ENCODE results near the gene ASTN2.

ASTN2 gene

DNA sequence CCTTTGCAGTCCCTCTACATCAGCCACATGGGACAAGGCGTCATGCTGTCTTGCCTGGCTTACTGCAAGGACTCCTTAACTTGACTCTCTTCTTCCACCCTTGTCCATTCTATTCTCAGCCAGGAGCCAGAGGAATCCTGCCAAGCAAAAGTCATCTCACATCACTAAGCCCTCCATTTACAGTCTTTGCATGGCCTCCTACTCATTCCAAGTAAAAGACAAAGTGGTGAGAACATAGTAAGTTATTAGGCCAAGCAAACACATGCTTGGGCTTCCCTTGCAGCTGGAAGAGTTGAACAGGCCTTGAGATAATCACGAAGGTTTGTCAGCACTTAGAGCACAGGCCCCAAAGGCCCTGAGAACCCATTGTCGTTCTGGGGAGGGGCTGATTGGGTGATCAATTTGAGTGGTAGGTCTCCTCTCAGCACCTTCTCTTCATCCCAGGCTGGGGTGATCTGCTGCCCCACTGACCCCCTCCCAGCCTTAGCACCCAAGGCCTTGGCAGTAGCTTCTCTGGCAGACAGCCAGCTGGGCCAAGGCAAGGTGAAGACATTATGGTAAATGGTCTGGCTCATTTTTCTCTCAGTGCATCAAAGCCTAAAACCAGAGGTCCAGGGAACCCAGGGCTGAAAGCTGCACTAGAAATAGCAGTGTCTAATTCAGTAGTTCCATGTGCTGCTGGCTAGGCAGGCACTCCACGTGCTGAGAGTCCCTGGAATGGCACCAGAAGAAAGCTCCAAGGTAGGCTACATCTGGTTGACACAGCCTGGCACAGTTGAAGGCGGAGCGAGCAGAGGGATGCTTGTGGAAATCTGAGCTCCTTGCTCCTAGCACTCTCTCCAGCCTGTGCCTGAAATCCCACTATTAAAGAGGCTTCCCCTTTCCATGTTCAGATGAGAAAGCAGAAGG lies 121.4 kb downstream of the ASTN2 start:
- DNase-seq = no peak

DNA sequence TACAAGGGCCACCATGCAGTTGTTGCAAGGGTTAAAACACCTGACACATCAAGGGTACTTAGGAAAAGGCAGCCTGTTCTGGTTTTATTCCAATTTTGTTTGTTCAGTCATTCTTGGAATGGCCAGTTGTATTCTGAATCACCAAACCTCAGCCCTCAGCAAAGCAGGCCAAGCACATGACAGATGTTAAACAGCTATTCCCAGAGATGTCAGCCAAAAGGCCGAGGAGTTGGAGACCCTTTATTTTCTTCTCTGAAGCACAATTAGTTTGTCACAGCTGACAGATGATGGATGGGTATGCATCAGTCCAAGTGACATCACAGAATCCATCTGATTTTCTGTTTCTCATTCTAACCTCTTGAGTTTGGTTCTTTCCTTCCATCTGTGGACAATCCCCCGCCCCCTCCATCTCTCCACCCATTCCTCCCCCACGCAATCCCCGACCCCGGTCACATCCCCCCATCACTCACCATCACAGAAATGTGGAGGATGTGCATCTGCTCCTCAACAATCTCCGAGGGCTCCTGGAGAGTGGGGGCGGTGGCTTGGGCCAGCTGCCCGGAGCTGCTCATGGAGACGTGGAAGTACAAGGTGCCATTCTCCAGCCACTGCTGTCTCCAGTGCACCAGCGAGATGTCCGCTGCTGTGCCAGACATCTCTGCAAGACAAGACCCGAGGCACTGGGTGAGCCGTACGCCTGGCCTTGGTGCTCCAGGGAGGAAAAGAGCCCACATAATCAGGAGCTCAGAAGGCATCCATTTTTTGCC lies 123.8 kb downstream of the ASTN2 start:
- no peak for DNase-seq

DNA sequence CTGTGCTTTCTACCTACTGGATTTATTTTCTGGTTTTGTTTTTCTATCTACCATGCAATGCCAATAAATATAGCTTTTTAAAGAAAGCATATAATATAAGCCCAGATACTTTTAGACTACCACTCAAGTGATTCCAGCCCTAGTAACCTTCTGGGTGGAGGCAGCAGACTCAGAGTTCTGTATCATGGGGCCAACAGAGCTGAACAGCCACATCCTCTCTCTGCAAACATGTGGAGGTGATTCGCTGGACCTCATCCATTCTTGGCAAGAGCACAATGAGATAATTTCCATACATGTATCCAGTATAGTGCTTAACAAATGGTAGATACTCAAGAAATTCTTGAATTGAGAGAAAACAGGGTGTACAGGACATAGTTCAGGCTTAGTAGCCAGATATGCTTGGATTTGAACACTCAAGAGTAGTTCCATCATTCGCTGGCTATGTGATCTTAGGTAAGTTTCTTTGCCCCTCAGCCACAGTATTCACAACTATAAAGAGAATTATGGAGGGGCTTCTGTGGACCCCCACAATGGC lies 124.5 kb downstream of the ASTN2 start:
- DNase-seq = no peak

DNA sequence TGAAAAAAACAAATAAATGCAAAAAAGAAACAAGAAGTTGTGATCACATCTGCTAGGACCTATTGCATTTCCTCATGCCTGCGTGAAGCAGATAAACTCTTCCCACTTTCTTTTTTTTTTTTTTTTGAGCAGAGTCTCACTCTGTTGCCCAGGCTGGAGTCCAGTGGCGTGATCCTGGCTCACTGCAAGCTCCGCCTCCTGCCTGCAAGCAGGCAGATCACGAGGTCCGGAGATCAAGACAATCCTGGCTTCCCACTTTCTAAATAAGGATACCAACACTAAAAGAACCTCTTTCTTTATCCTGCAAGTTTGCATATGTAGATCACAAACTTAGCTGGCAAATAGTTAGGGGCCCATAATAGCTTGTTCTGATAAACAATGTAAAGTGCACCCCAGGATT lies 128.6 kb downstream of the ASTN2 start:
- DNase-seq = no peak

DNA sequence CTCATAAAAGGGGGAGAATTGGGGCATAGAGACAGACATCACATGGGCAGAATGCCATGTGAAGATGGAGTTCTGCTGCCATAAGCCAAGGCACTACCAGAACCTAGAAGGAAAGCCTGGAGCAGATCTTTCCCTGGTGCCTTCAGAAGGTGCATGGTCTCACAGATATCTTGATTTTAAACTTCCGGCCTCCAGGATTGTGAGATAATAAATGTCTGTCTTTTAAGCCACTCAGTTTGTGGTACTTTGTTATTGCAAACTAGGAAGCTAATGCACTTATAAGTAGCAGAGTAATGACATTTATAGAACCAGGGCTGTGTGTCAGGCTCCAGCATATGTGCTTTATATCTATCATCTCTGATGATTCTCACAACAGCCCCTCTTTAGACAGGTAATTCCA lies 130.4 kb downstream of the ASTN2 start:
- no peak for DNase-seq

DNA sequence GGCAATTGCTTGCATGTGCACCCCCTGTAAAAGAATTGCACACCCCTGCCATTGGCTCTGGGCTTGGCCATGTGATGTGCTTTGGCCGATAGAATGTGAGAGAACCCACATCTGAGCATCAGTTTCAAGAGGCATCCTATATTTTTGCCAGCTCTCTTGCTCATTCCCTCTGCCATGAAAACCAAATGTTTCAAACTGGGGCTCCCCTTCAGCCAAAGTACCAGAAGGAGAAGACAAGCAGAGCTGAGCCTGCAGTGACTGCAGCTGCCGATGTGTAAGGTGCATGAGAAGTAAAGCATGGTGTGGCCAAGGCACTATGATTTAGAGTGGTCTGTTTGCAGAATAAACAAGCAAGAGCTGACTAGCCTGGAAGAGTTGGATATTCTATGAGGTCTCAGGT lies 132.3 kb downstream of the ASTN2 start:
- DNase-seq = no peak

DNA sequence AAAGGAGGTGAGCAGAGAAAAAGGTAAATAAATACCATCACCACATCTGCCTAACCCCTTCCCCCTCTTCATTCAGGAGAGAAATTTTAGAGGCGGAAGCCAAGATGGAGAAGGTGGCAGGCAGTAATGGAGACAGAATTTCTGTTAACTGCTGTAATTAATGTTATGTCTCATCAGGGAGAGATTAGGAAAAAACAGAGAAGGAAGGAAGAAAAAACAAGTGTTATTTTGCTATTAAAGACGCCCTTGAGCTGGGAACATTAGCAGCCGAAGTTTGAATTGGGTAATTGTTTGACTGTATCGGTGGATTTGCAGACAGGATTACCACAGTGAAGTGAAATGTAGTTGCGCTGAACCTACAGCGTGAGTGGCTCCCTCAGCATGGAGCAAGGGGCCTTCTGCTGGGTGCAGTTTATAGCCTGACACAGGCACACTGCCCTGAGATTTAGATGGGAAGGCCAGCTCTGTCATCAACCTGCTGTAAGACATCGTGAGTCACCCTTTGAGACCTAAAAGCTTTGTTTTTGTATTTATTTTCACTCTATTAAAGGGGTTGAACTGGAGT lies 136.3 kb downstream of the ASTN2 start:
- DNase-seq = no peak

DNA sequence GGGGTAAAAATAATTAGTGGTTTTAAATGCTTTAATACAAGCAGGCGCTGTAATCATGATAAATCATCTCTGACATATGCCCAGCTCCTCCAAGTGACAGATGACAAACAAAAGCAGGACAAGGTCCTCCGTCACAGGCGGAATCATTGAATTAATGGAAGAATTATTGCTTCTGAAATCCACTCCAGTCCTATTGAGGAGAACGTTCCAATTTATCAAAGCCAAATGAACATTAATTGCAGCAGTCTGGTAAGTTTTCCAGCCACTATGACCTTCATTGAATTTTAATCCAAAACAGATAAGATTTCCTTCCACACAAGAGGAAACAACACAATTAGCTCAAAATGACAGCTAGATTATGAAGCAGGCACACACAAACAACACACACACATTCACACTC lies 136.8 kb downstream of the ASTN2 start:
- DNase-seq = no peak

DNA sequence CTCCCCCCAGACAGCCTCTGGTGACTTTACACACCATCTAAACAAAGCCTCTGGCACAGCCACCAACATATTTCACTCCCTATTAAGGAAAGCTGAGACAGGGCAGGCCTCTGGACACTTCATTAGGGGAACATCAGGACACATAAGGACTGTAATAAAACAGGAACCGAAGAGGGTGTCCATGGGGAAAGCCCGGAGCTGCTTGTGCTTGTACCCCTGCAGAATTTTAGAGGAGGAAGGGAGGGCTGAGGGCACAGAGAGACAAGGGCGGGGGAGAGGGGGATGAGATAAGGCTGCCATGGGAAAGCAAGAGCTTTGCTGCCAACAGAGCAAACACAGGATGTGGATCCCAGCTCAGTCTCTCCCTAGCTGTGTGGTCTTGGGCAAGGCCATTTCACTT lies 138.4 kb downstream of the ASTN2 start:
- no peak for DNase-seq

DNA sequence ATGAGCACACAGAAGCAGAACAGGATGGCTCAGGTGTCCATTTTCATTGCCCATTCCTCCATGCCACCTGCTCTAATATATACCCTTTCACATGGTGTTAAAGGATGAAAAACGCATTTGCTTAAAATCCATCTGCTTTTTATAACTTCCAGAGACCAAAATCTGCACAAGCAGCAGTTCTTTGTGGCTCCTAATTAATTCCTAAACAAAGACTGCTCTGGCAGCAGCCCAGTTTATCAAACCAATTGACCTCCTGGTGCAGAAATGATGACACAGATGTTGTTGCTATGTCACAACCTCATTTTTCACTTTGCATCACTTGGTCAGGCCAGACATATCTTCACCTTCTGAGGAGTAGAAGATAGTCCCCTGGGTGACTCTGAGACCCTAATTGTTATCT lies 141.2 kb downstream of the ASTN2 start:
- DNase-seq = no peak

DNA sequence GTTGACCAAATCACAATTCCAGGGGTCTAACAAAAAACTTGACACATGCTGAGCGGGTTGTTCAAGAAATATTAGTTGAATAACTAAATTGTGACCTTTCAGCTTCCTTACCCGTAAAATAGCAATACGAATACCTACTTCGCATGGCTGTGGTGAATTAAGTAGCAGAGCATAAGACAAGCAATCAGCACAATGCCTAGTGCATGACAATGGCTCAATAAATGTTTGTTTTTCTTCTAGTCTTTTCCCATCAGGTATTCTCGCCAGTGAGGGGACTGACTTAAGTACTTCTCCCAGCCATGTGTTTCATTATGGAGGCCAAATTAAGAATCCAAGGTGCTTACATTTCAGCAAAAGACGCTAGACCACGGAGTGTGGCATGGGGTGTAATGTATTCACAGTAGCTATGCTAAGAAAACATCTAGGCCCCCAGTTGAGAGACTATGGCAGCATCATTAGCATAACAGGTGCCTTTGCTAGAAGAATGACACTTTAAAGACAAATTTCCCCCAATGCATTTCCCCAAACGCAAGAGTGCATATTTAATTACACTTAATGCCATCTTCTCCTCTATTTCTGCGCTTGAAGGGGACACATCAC lies 145.9 kb downstream of the ASTN2 start:
- DNase-seq = no peak

DNA sequence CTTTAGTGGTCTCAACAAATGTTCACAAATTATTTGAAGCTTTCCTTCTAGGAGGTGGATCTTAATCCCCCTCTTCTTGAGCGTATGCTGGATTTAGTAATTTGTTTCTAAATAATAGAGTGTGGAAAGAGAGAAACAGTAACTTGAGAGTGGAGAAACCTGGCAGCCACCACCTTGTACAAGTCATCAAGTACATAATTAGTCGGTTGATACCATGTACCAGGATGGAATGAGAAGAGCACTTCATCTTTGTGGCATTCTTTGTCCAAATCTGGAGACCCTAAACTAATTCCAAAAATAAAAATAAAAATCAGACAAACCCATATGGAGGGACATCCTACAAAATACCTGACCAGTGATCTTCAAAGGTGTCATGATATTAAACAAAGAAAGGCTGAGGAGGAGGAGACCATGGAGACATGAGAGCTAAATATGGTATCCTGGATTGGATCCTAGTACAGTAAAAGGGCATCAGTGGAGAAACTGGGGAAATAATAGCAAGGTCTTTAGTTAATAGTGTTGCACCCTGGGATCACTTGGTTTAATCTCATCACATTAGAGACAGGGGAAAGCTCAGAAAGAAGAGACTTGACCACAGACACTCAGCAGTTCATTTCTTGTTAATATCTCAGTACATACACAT lies 147.9 kb downstream of the ASTN2 start:
- no peak for DNase-seq

DNA sequence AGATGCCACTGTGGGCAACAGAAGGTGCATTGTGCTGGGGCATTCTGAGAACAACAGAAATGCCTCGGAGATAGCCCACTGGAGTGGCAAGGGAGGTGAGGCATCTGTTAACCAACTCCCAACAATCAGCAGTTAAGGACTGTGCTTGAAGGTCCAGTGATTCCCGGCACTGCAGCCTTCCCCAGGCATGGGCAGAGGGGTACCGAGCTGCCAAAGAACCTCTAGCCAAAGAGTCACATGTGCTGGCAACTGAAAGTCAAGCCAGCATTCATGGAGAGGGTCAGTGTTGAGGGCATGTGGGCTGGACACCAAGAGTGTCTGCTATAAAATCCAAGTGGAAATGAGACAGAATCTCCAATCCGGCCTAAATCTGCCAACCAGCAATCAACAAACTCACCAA lies 149.6 kb downstream of the ASTN2 start:
- no peak for DNase-seq

DNA sequence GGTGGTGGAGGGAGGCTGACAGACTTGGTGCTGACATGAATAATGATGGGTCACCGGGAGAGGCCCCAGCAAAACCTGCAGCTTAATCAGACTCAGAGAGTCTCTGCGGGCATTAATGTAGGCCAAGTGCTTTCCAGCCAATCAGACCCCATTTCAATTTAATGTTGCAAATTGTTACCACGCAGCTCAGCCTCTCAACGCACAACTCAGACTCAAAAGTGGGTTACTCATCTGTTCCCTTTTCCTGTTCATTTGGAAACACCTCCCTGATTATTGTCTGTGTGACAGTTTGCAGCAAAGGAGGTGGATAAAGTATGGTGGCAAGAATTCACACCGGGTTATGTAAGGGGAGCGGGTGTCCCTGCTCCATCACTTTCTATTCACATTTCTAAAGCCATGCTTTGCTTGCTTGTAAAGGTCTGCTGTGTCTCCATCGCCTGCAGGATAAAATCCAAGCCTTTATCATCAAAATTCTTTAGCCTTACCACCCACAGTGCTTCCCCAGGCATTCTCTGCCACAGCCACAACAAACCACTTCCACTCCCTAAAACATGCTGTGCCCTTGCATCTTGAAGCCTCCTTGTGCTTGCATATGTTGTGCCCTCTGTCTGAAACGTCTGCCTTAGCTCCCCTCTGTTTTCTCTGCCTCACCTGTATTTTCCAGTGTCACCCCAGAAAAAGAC lies 156.5 kb downstream of the ASTN2 start:
- DNase-seq = peak; percentile 3

DNA sequence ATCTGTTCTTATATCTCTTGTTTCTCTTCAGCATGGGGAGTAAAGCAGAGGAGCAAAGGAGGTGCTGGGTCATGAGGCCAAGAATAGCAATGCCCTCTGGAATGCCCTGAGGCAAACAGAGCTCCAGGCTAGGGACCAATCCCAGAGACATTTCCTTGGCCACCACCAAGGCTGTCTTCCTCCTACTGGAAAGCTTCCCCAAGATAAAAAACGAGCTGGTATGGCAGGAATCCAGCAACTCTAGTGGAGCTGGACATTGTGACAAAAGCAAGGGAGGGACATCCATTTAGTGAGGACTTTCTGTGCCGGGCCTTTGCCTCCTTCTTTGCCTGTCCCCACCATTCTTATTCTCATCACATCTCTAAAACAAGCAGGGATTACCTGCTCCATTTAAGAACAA lies 161.6 kb downstream of the ASTN2 start:
- no peak for DNase-seq

DNA sequence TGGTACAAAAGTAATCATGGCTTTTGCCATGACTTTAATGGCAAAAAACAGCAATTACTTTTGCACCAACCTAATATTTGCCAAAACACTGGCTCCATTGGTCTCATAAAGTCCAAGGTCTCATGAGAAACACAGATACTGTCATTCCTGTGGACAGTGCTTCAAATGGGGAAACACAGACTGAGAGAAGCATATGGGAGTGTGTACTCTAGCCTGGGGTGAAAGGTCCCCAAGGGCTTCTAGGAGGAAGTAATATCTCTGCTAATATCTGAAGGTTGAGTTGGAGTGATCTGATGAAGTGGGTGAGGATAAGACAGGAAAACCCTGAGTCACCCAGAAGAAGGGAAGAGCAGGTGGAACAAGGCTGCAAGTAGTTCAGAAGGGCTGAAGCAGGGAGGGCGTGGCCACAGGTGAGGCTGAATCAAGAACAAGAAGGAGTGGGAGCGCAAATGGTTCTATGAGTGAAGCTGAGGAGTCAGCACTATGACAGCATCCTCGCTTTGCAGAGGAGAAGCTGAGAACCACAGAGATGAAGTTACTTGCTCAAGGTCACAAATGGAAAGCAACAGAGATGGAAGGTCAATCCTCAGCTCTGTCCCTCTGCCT lies 164.1 kb downstream of the ASTN2 start:
- no peak for DNase-seq

DNA sequence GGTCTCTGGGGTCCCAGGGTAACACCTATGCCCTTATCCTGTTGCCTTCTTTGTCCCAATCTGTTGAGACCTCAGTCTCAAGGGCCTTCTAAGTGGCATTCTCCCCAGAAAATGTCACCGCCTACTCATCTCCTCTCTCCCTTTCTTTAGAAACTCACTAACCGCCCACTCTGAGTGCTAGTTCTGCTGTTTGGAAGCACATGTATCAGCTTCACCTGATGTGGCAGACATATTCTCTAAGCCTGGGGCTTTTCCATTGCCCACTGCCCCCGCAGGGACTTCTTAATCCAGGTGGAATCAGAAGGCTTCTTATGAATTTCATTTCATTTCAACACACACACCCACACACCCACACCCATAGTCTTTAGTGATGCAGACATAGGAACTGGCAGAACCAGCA lies 165.1 kb downstream of the ASTN2 start:
- DNase-seq = no peak

DNA sequence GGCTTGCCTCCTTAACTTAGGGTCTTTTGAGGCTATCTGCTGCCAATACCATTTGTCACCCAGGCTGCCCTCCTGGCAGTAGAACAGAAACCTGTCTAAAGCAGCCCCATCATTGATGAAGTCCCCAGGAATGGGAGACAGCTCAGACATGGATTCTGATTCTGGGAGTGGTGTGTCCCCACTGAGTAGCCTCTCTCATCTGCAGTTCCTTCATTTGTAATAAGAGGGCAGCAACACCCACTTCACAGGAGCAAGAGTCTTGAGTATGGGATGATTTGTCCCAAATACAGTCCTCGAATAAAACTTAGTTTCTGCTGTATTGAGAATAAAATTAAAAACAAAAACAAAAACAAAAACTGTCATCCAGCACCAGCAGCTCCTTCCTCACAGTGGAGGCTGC lies 167.6 kb downstream of the ASTN2 start:
- peak; percentile 16 for DNase-seq

DNA sequence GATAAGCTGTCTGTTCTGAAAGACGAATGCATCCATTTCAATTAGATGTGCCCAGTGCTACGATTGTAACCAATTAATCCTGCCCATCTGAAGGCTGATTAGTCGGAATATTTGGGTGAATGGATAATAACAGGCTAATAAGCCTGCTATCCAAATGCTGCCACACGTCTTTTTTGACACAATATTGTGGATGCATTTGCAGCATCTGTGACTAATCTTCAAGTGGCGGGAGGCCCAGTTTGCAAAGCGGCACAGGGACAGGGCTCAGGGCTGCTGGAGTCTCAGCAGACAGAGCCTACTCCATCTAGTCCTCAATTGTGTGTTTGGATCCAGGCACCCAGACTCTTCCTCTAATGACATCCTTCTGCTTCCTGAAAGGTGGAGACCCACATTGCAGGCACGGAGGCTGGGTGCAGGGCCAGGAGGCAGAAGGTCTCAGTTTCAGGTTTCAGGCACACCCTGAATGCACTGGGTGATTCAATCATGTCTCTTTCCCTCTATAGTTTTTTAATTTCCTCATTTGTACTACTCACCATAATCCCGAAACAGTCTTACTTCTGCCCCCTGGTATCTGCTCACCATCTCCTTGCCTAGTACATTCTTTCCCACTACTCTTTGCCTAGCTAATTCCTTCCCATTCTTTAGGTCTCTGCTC lies 169.6 kb downstream of the ASTN2 start:
- DNase-seq = no peak

DNA sequence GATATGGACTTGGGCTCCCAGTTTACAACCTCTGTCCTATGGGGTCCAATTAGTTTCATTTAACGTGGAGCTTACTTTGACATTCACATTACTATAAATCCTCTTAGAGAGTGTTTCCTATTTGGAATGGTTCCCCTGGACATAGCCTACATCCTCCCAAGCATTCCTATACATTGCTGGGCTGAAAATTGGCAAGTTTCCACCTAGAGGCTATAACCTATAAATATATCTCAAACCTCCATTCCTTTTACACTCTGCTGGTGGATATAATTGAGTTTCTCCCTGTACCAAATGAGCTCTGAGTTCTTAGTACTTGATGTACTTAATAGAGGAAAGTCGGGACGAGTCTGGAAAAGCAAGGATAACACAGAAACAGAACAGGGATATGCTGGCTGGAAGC lies 172.8 kb downstream of the ASTN2 start:
- DNase-seq = peak; percentile 5

DNA sequence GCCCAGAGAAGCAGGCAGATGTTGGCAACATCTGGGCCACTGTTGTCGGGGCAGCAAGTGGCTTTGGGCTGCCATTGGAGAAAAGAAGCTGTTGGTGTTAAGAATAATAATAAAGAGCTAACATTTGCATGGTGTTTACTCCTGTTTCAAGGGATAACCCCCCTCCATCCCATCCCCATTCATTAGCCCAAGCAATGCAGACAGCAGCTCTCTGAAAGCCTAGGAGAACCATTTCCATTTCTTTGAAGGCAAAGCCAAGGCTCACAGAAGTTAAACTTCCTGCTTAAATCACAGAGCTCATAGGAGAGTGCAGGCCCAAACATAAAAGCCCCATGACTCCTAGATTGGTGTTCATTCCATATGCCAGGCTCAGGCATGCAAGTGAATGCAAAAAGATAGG lies 175.4 kb downstream of the ASTN2 start:
- DNase-seq = no peak

Data from fibroblast of skin of scalp (primary cell).